PC-9 (cell line): ENCODE results near the gene TBCD. TPM values are rescaled to one million over a fixed set of nuclear protein-coding genes. Genes with fewer than 3 reads are reported as not detected.

Experiments used
- BruUV-seq: library from RNA; stranded (reverse); fragments of 400-500 nt; replicated peaks from 2 replicates; lab custom pipeline; 2021; lab: Mats Ljungman, UMichigan
- CTCF ChIA-PET: fragments of 300-600 bp; sonication (Branson Sonifier 250); formaldehyde crosslinking; loops from one replicate; lab custom pipeline; 2022; ENCODE audit warnings: antibody characterized with exemption; lab: Charles Lee
- POLR2A ChIA-PET: fragments of 300-600 bp; sonication (Branson Sonifier 250); formaldehyde crosslinking; loops from one replicate; lab custom pipeline; 2022; ENCODE audit warnings: antibody characterized with exemption; ENCODE audit not compliant: unreplicated experiment; lab: Charles Lee
- DNase-seq, 2 experiments: peaks; one replicate each; pipeline versions ENCODE4 v3.0.0 to v3.0.0-alpha.2; 2015 to 2022; ENCODE audit warnings: mixed read lengths in 1 of 2
- H2AFZ ChIP-seq: fragments of 200-600 bp; sonication (generic); 2 replicates; pipeline ENCODE4 v1.8.1; 2017; ENCODE audit warnings: antibody characterized with exemption
- H3F3A ChIP-seq: fragments of 200-600 bp; sonication (generic); 2 replicates; pipeline ENCODE4 v1.8.1; 2017; ENCODE audit warnings: antibody characterized with exemption, mild to moderate bottlenecking, low read depth; ENCODE audit not compliant: insufficient read depth
- H3K27ac ChIP-seq: fragments of 200-600 bp; sonication (generic); 2 replicates; pipeline ENCODE4 v1.6.1; 2016; ENCODE audit warnings: mixed run types
- H3K27me3 ChIP-seq: fragments of 200-600 bp; sonication (generic); 2 replicates; pipeline ENCODE4 v1.6.1; 2016; ENCODE audit warnings: low read depth, mixed run types; ENCODE audit not compliant: insufficient read depth
- H3K36me3 ChIP-seq: fragments of 200-600 bp; sonication (generic); 2 replicates; pipeline ENCODE4 v1.6.1; 2016; ENCODE audit warnings: low read depth, mixed run types
- H3K4me1 ChIP-seq: fragments of 200-600 bp; sonication (generic); replicated peaks from 2 replicates; pipeline ENCODE4 v1.6.1; 2016; ENCODE audit warnings: mixed run types; ENCODE audit not compliant: insufficient read depth
- H3K4me2 ChIP-seq: fragments of 200-600 bp; sonication (generic); 2 replicates; pipeline ENCODE4 v1.6.1; 2017; ENCODE audit warnings: mixed run types
- H3K4me3 ChIP-seq: fragments of 200-600 bp; sonication (generic); 2 replicates; pipeline ENCODE4 v1.6.1; 2016; ENCODE audit warnings: mixed run types
- H3K79me2 ChIP-seq: fragments of 200-600 bp; sonication (generic); 2 replicates; pipeline ENCODE4 v1.6.1; 2017; ENCODE audit warnings: low read depth, mixed run types
- H3K9me2 ChIP-seq: fragments of 200-600 bp; sonication (generic); 2 replicates; pipeline ENCODE4 v1.8.1; 2017; ENCODE audit warnings: mild to moderate bottlenecking; ENCODE audit not compliant: insufficient read depth
- H3K9me3 ChIP-seq: fragments of 200-600 bp; sonication (generic); 2 replicates; pipeline ENCODE4 v1.8.1; 2016; ENCODE audit warnings: low read depth; ENCODE audit not compliant: insufficient read depth
- H4K20me1 ChIP-seq: fragments of 200-600 bp; sonication (generic); 2 replicates; pipeline ENCODE4 v1.8.1; 2017; ENCODE audit not compliant: insufficient read depth
- CTCF ChIP-seq: fragments of 200-600 bp; sonication (generic); conservative IDR thresholded peaks from 2 replicates; pipeline ENCODE4 v1.6.1; 2017; ENCODE audit warnings: mixed run types, antibody characterized with exemption, mild to moderate bottlenecking, moderate library complexity
- EZH2 ChIP-seq: fragments of 200-600 bp; sonication (generic); IDR thresholded peaks from 2 replicates; pipeline ENCODE4 v1.8.0; 2017; ENCODE audit warnings: antibody characterized with exemption, low read depth
- intact Hi-C: fragments of 100-400 bp; cut with micrococcal nuclease; formaldehyde crosslinking; loops from one replicate; pipeline ENCODE4 v1.10.0; 2022; ENCODE audit not compliant: unreplicated experiment
- total RNA-seq: library from RNA; stranded (reverse); gene quantifications from 2 replicates; pipeline ENCODE4 v1.2.3, GENCODE V29; 2021

The TBCD gene
- total RNA-seq, 1 experiment from 2014 or later: 115 TPM

- BruUV-seq: no TSS peak
- Histone ChIP-seq H3K4me1 (no peaks in the 10 kb centered on the region), H3K27me3 (no peaks in the 10 kb centered on the region), H3K4me3 (no peak overlapping the region), H3K36me3 (no peaks in the 10 kb centered on the region), H2AFZ (no peak overlapping the region), H4K20me1 (no peaks in the 10 kb centered on the region), H3F3A (no peaks in the 10 kb centered on the region), H3K79me2 (no peaks in the 10 kb centered on the region), H3K27ac (no peak overlapping the region), H3K9me2 (no peaks in the 10 kb centered on the region), H3K4me2 (no peak overlapping the region), H3K9me3 (no peaks in the 10 kb centered on the region)
- CTCF ChIA-PET: no interaction called here
- TF ChIP-seq EZH2 (no peak), CTCF (no peak)
- intact Hi-C loops: no loop called here
- DNase-seq: no peak
- POLR2A ChIA-PET: no interaction called here
These were observed 175.4 kb downstream of the TBCD start for GRCh38 chr17:82927311-82927660.

GRCh38 chr17:82927661-82928601 lies 176.1 kb downstream of the TBCD start:
- Histone ChIP-seq H3K4me2 (no peak overlapping the region), H3K36me3 (no peaks in the 10 kb centered on the region), H3K79me2 (no peaks in the 10 kb centered on the region), H3K9me2 (no peaks in the 10 kb centered on the region), H3K9me3 (no peaks in the 10 kb centered on the region), H3K27me3 (no peaks in the 10 kb centered on the region), H4K20me1 (no peaks in the 10 kb centered on the region), H3F3A (no peaks in the 10 kb centered on the region), H2AFZ (no peak overlapping the region), H3K4me1 (no peaks in the 10 kb centered on the region), H3K4me3 (no peak overlapping the region), H3K27ac (no peak overlapping the region)
- DNase-seq: no peak
- BruUV-seq: no TSS peak
- no peak for TF ChIP-seq CTCF
- no peak for TF ChIP-seq EZH2
- POLR2A ChIA-PET: no interaction called here
- CTCF ChIA-PET: no interaction called here
- intact Hi-C loops: no loop called here

- Histone ChIP-seq H3K27ac (no peak overlapping the region), H3K4me1 (no peaks in the 10 kb centered on the region), H3K36me3 (no peaks in the 10 kb centered on the region), H3K9me3 (no peaks in the 10 kb centered on the region), H3F3A (no peaks in the 10 kb centered on the region), H3K79me2 (no peaks in the 10 kb centered on the region), H3K4me3 (no peak overlapping the region), H2AFZ (no peak overlapping the region), H3K4me2 (no peak overlapping the region), H3K9me2 (no peaks in the 10 kb centered on the region), H3K27me3 (no peaks in the 10 kb centered on the region), H4K20me1 (no peaks in the 10 kb centered on the region)
- ChIA-PET CTCF (no interaction called here), POLR2A (no interaction called here)
- DNase-seq: no peak
- BruUV-seq: no TSS peak
- intact Hi-C loops: no loop called here
- no peak for TF ChIP-seq CTCF
- TF ChIP-seq EZH2: no peak
These were observed 177.3 kb downstream of the TBCD start for GRCh38 chr17:82929011-82929622.
